A549 (cell line): ENCODE measurements around the gene ALG6.

Experiments
- BHLHE40 ChIP-seq: IDR thresholded peaks from 2 replicates; pipeline ENCODE4 v1.6.1; 2012; ENCODE audit warnings: low read depth, low read length, inconsistent platforms
- CEBPB ChIP-seq, 2 experiments: fragments of >200 bp in 1 of 2; sonication (Bioruptor Twin) in 1 of 2; formaldehyde crosslinking in 1 of 2; IDR thresholded peaks; 2 replicates each; pipeline ENCODE4 v1.6.1; 2012 to 2016
- CTCF ChIP-seq: fragments of >200 bp; sonication (Bioruptor Twin); formaldehyde crosslinking; IDR thresholded peaks from 3 replicates; pipeline ENCODE4 v1.5.1; 2016
- MAFK ChIP-seq: fragments of 450-650 bp; IDR thresholded peaks from 2 replicates; pipeline ENCODE4 v1.6.1; 2014; ENCODE audit not compliant: partially characterized antibody
- POLR2A ChIP-seq: IDR thresholded peaks from 2 replicates; pipeline ENCODE4 v1.6.1; 2012; ENCODE audit warnings: mild to moderate bottlenecking, low read length
- SREBF2 ChIP-seq: fragments of 450-650 bp; IDR thresholded peaks from 2 replicates; pipeline ENCODE4 v1.6.1; 2014; ENCODE audit warnings: mild to moderate bottlenecking, moderate library complexity
- USF2 ChIP-seq: fragments of 450-650 bp; IDR thresholded peaks from 2 replicates; pipeline ENCODE4 v1.6.1; 2014; ENCODE audit warnings: antibody characterized with exemption

- TF ChIP-seq CTCF (no peak), POLR2A (no peak), MAFK (no peak), BHLHE40 (no peak), CEBPB (IDR thresholded peaks at IDR 0.05) (no peak), USF2 (no peak), SREBF2 (no peak)
Observed at GRCh38 chr1:63326106-63326472, 41.3 kb upstream of the ALG6 start.
